K562 (cell line): ENCODE results near the gene WBP1. TPM values are rescaled to one million over a fixed set of nuclear protein-coding genes. Genes with fewer than 3 reads are reported as not detected.

Experiments
- ATAC-seq: fragments of 200-7000 bp; cut with Tn5 transposase; 3 replicates; pipeline ENCODE4 v1.9.1; 2020; ENCODE audit warnings: moderate library complexity
- BruUV-seq: library from RNA; stranded (reverse); fragments of 400-500 nt; replicated peaks from 2 replicates; lab custom pipeline; 2021; lab: Mats Ljungman, UMichigan
- CTCF ChIA-PET: fragments of 300-600 bp; formaldehyde crosslinking; extraction: SDS; loops from one replicate; lab custom pipeline; 2021; ENCODE audit warnings: low intra/inter-chr PET ratio; lab: Yijun Ruan, JAX
- POLR2A ChIA-PET: fragments of 300-600, 350-650 bp; sonication (Branson Sonifier 250); formaldehyde crosslinking; extraction: SDS; loops from one replicate; lab custom pipeline; 2021; ENCODE audit warnings: antibody characterized with exemption, inconsistent platforms; lab: Yijun Ruan, JAX
- DNase-seq, 4 experiments: peaks; one replicate each; pipeline versions ENCODE4 v3.0.0 to v3.0.0-alpha.2; 2011 to 2018; ENCODE audit warnings: low spot score in 3 of 4, mixed read lengths in 3 of 4; ENCODE audit errors: extremely low read depth in 1 of 4
- FAIRE-seq: peaks from 2 replicates; lab custom pipeline; 2011; peaks lifted over from hg19 to GRCh38; lab: Jason Lieb, UNC
- H2AFZ ChIP-seq: 2 replicates; pipeline ENCODE4 v1.6.0; 2011; ENCODE audit warnings: low read depth, low read length, control low read depth, inconsistent platforms
- H3K27ac ChIP-seq: fragments of 200-600 bp; 3 replicates; pipeline ENCODE4 v1.8.0; 2011; ENCODE audit warnings: low read depth, mild to moderate bottlenecking, control low read depth, inconsistent platforms, low read length, moderate library complexity, mixed read lengths; ENCODE audit errors: extremely low read depth
- H3K27me3 ChIP-seq, 2 experiments: fragments of 300-600 bp in 1 of 2; 2 replicates in 1 of 2; 3 replicates in 1 of 2; pipeline versions ENCODE4 v1.6.0 to v1.8.0; 2011; ENCODE audit warnings: inconsistent platforms in 2 of 2, low read length in 2 of 2, mild to moderate bottlenecking in 1 of 2, mixed read lengths in 1 of 2, moderate library complexity in 1 of 2; ENCODE audit not compliant: control insufficient read depth in 2 of 2, insufficient read depth in 2 of 2
- H3K36me3 ChIP-seq: fragments of 300-600 bp; 3 replicates; pipeline ENCODE4 v1.8.0; 2011; ENCODE audit warnings: mild to moderate bottlenecking, low read length, inconsistent platforms; ENCODE audit not compliant: control insufficient read depth, insufficient read depth
- H3K4me1 ChIP-seq, 2 experiments: fragments of 200-600 bp in 1 of 2; replicated peaks in 1 of 2; 2 replicates in 1 of 2; 3 replicates in 1 of 2; pipeline versions ENCODE4 v1.5.1 to v1.8.0; 2011; ENCODE audit warnings: inconsistent platforms in 2 of 2, low read length in 2 of 2, mild to moderate bottlenecking in 1 of 2, mixed read lengths in 1 of 2, moderate library complexity in 1 of 2; ENCODE audit not compliant: control insufficient read depth in 2 of 2, insufficient read depth in 2 of 2
- H3K4me2 ChIP-seq: 2 replicates; pipeline ENCODE4 v1.6.1; 2011; ENCODE audit warnings: low read length, control low read depth, inconsistent platforms, mixed read lengths; ENCODE audit not compliant: insufficient read depth
- H3K4me3 ChIP-seq: fragments of 200-600 bp; sonication (generic), shearing (Covaris generic); 2 replicates; pipeline ENCODE4 v1.5.1; 2016; ENCODE audit warnings: control low read depth, inconsistent platforms
- H3K79me2 ChIP-seq: fragments of 200-600 bp; 3 replicates; pipeline ENCODE4 v1.8.0; 2011; ENCODE audit warnings: low read length, inconsistent platforms; ENCODE audit not compliant: control insufficient read depth, insufficient read depth
- H3K9ac ChIP-seq, 2 experiments: 2 replicates each; pipeline versions ENCODE4 v1.6.0 to v1.6.1; 2011; ENCODE audit warnings: low read depth in 2 of 2, low read length in 2 of 2, control low read depth in 1 of 2, inconsistent platforms in 1 of 2, mild to moderate bottlenecking in 1 of 2, mixed read lengths in 1 of 2; ENCODE audit not compliant: insufficient read depth in 1 of 2
- H3K9me1 ChIP-seq: one replicate; pipeline ENCODE4 v1.6.0; 2011; ENCODE audit warnings: inconsistent platforms, mild to moderate bottlenecking, low read length, moderate library complexity; ENCODE audit not compliant: control insufficient read depth, insufficient read depth
- H3K9me3 ChIP-seq: replicated peaks from 2 replicates; pipeline ENCODE4 v1.5.1; 2011; ENCODE audit warnings: low read depth, low read length, inconsistent platforms; ENCODE audit not compliant: control insufficient read depth, insufficient read depth
- H4K20me1 ChIP-seq: replicated peaks from 2 replicates; pipeline ENCODE4 v1.6.1; 2011; ENCODE audit warnings: low read length, inconsistent platforms, mixed read lengths; ENCODE audit not compliant: control insufficient read depth, insufficient read depth
- BRD9 ChIP-seq: fragments of 450-650 bp; IDR thresholded peaks from 2 replicates; pipeline ENCODE4 v1.6.1; 2018; ENCODE audit warnings: low read depth; ENCODE audit not compliant: partially characterized antibody
- HDAC1 ChIP-seq, 2 experiments: fragments of 450-650 bp; IDR thresholded peaks; 2 replicates each; pipeline ENCODE4 v1.6.1; 2016 to 2017; ENCODE audit warnings: inconsistent platforms in 1 of 2, mild to moderate bottlenecking in 1 of 2, moderate library complexity in 1 of 2
- MEF2A ChIP-seq: IDR thresholded peaks from 2 replicates; pipeline ENCODE4 v1.6.1; 2011; ENCODE audit warnings: low read depth, mild to moderate bottlenecking, low read length, moderate library complexity; ENCODE audit not compliant: control insufficient read depth
- WGBS: fragments of 100-300 bp; shearing (Covaris generic); methylation state at CpG from one replicate; pipeline ENCODE4 v1.1.6; 2016; ENCODE audit warnings: low coverage, mixed read lengths; ENCODE audit not compliant: insufficient coverage; ENCODE audit errors: missing lambda C conversion rate; 5-methylcytosine and 5-hydroxymethylcytosine counted together
- in situ Hi-C: fragments of 300-500 bp; cut with MboI; formaldehyde crosslinking; loops from 4 replicates; pipeline ENCODE4 v1.15.0; 2018; ENCODE audit warnings: inconsistent platforms, mixed read lengths
- intact Hi-C: fragments of 100-400 bp; cut with micrococcal nuclease; formaldehyde crosslinking; loops from 2 replicates; pipeline ENCODE4 v1.14.2; 2022
- polyA plus RNA-seq, 8 experiments: library from polyadenylated mRNA; depleted of rRNA in 4 of 8; stranded (reverse) in 5 of 8; unstranded in 3 of 8; fragments of >200 nt; fragmentation: Nextera tagmentation in 2 of 8; fragmentation: Illumina TruSeq in 1 of 8; extraction: Ambion mirVana in 2 of 8; extraction: Trizol in 1 of 8; gene quantifications; 2 replicates each; pipeline versions ENCODE4 v1.2.1 to v1.2.3, GENCODE V29; 2011 to 2014; ENCODE audit warnings: inconsistent platforms in 1 of 8, missing spikeins in 1 of 8
- total RNA-seq, 7 experiments: library from RNA; depleted of rRNA in 6 of 7; stranded (reverse); fragments of >200 nt in 6 of 7; fragmentation: Illumina TruSeq in 2 of 7; extraction: Trizol in 2 of 7; gene quantifications; 2 replicates each; pipeline versions ENCODE4 v1.2.1 to v1.2.3, GENCODE V29; 2011 to 2021; ENCODE audit warnings: low replicate concordance in 1 of 7
- TF ChIP-seq, protein P1 (sequence below): IDR thresholded peaks from 2 replicates; pipeline ENCODE4 v1.6.1; 2016; ENCODE audit warnings: missing genetic modification characterization, missing compliant biosample characterization

The WBP1 gene
- total and polyA plus RNA-seq, 9 of the 15 experiments (the other 6 are each of a cell fraction or from before 2014, with no cell fraction given) = 1.9 to 27.7 (median 14.2) TPM

DNA sequence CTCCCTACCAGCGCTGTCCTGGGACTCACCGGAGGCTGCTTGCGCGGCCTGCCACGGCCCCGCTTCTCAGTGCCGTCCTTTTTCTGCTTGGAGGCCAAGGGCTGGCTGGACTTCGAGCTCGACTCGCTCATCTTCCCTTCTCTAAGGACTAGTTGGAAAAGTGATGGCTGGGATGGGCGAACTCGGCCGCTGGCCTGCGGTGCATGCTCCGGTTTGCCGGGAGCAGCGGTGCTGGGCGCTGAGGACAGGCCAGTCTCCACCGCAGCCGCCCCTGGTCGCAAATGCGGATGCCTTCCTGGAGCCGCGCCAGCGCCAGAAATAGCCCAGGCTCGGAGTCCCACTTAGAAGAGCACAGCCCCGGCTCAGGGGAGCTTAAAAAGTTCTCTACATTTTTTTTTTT lies 39.9 kb upstream of the WBP1 start (continued):
- TF ChIP-seq MEF2A = peak; percentile 81
- TF ChIP-seq BRD9 = no peak

- TF ChIP-seq HDAC1 (IDR thresholded peaks at IDR 0.05) = no peak
- TF ChIP-seq, protein P1, sequence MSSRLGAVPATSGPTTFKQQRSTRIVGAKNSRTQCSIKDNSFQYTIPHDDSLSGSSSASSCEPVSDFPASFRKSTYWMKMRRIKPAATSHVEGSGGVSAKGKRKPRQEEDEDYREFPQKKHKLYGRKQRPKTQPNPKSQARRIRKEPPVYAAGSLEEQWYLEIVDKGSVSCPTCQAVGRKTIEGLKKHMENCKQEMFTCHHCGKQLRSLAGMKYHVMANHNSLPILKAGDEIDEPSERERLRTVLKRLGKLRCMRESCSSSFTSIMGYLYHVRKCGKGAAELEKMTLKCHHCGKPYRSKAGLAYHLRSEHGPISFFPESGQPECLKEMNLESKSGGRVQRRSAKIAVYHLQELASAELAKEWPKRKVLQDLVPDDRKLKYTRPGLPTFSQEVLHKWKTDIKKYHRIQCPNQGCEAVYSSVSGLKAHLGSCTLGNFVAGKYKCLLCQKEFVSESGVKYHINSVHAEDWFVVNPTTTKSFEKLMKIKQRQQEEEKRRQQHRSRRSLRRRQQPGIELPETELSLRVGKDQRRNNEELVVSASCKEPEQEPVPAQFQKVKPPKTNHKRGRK (tag) = peak; percentile 14; the same call in 1 of the 2 replicates
- Histone ChIP-seq H3K27ac (no peak overlapping the region), H3K36me3 (no peaks in the 10 kb centered on the region), H3K4me1 (peaks cover 5 to 38% of the 10 kb centered on the region in 2 experiments; a peak in 4 of 5 replicates), H3K4me3 (no peak overlapping the region), H3K4me2 (no peak overlapping the region), H3K27me3 (peaks cover 4 to 27% of the 10 kb centered on the region in 2 experiments; a peak in 4 of 5 replicates), H2AFZ (no peak overlapping the region), H3K9me3 (no peaks in the 10 kb centered on the region), H4K20me1 (no peaks in the 10 kb centered on the region), H3K9ac (no peak overlapping the region), H3K79me2 (no peaks in the 10 kb centered on the region), H3K9me1 (no peaks in the 10 kb centered on the region)
- ATAC-seq (no peak), FAIRE-seq (no peak), DNase-seq (no peak)
- BruUV-seq = no TSS peak
- CTCF ChIA-PET = no interaction called here
- in situ Hi-C loops (no loop called here), intact Hi-C loops (no loop called here)
- POLR2A ChIA-PET = interaction anchor here (0.6 kb wide), 1 partner anchor 13 kb away, joined by 4 read pairs; no protein-coding TSS in a partner anchor
- WGBS = 30% methylated on average over 1 of the region's 1 CpG
Observed at GRCh38 chr2:74419345-74419744, 38.9 kb upstream of the WBP1 start.
